H1 (cell line): ENCODE measurements around the gene EPHB1. TPM values are rescaled to one million over a fixed set of nuclear protein-coding genes. Genes with fewer than 3 reads are reported as not detected.

Source experiments
- CTCF ChIA-PET: fragments of 300-600 bp; sonication (Branson Sonifier 250); formaldehyde crosslinking; loops from one replicate; lab custom pipeline; 2021; ENCODE audit not compliant: partially characterized antibody; lab: Charles Lee
- POLR2A ChIA-PET: fragments of 300-600 bp; sonication (Branson Sonifier 250); formaldehyde crosslinking; loops from one replicate; lab custom pipeline; 2021; ENCODE audit warnings: inconsistent platforms; ENCODE audit not compliant: partially characterized antibody; lab: Charles Lee
- DNase-seq, 2 experiments: peaks; one replicate each; pipeline versions ENCODE4 v3.0.0 to v3.0.0-alpha.2; 2010 to 2022; ENCODE audit warnings: low spot score in 2 of 2, low read depth in 1 of 2, mixed read lengths in 1 of 2
- FAIRE-seq: peaks from 2 replicates; lab custom pipeline; 2011; peaks lifted over from hg19 to GRCh38; lab: Jason Lieb, UNC
- H2AFZ ChIP-seq: 2 replicates; pipeline ENCODE4 v1.8.1; 2012; ENCODE audit warnings: low read length, inconsistent platforms
- H2AK5ac ChIP-seq: 2 replicates; pipeline ENCODE4 v1.6.1; 2013; ENCODE audit warnings: low read depth, low read length
- H2BK120ac ChIP-seq: replicated peaks from 2 replicates; pipeline ENCODE3; 2013; ENCODE audit warnings: low read depth, low read length, inconsistent platforms
- H2BK12ac ChIP-seq: 2 replicates; pipeline ENCODE4 v1.6.1; 2013; ENCODE audit warnings: low read depth, low read length
- H2BK15ac ChIP-seq: 2 replicates; pipeline ENCODE4 v1.6.1; 2013; ENCODE audit warnings: low read length
- H2BK20ac ChIP-seq: 2 replicates; pipeline ENCODE4 v1.6.1; 2013; ENCODE audit warnings: low read length
- H2BK5ac ChIP-seq: 2 replicates; pipeline ENCODE4 v1.6.1; 2013; ENCODE audit warnings: low read depth, low read length
- H3K14ac ChIP-seq: 2 replicates; pipeline ENCODE4 v1.6.1; 2013; ENCODE audit warnings: inconsistent platforms; ENCODE audit not compliant: insufficient read length
- H3K18ac ChIP-seq: 2 replicates; pipeline ENCODE4 v1.6.1; 2013; ENCODE audit warnings: low read length; ENCODE audit errors: extremely low read depth
- H3K23ac ChIP-seq: 2 replicates; pipeline ENCODE4 v1.6.1; 2013; ENCODE audit warnings: inconsistent platforms; ENCODE audit not compliant: insufficient read length
- H3K23me2 ChIP-seq: 2 replicates; pipeline ENCODE4 v1.6.1; 2013; ENCODE audit warnings: low read depth, low read length
- H3K27ac ChIP-seq: 2 replicates; pipeline ENCODE4 v1.6.1; 2011; ENCODE audit warnings: low read depth, low read length, inconsistent platforms
- H3K27me3 ChIP-seq, 4 experiments: replicated peaks in 1 of 4; 1 replicate in 1 of 4; 2 replicates in 3 of 4; pipeline versions ENCODE4 v1.6.1 to v1.8.1; 2011 to 2013; ENCODE audit warnings: low read length in 3 of 4, mild to moderate bottlenecking in 3 of 4, inconsistent platforms in 2 of 4, mixed read lengths in 2 of 4, moderate library complexity in 1 of 4; ENCODE audit not compliant: control insufficient read depth in 3 of 4, insufficient read depth in 3 of 4; ENCODE audit errors: extremely low read depth in 1 of 4
- H3K36me3 ChIP-seq, 4 experiments: 2 replicates each; pipeline versions ENCODE4 v1.6.1 to v1.8.1; 2011 to 2013; ENCODE audit warnings: mild to moderate bottlenecking in 4 of 4, low read length in 3 of 4, moderate library complexity in 2 of 4, control low read depth in 1 of 4, inconsistent platforms in 1 of 4; ENCODE audit not compliant: insufficient read depth in 4 of 4, control insufficient read depth in 2 of 4
- H3K4ac ChIP-seq: replicated peaks from 2 replicates; pipeline ENCODE3; 2013; ENCODE audit warnings: low read length, low read depth, mixed read lengths, inconsistent platforms; ENCODE audit not compliant: insufficient read length
- H3K4me1 ChIP-seq, 4 experiments: replicated peaks in 1 of 4; 1 replicate in 1 of 4; 2 replicates in 3 of 4; pipeline versions ENCODE4 v1.6.1 to v1.8.1; 2011 to 2013; ENCODE audit warnings: low read length in 3 of 4, inconsistent platforms in 2 of 4, mixed read lengths in 1 of 4; ENCODE audit not compliant: insufficient read depth in 4 of 4, control insufficient read depth in 3 of 4
- H3K4me2 ChIP-seq, 2 experiments: 2 replicates each; pipeline versions ENCODE4 v1.6.1 to v1.8.1; 2011 to 2013; ENCODE audit warnings: low read depth in 2 of 2, low read length in 2 of 2, control low read depth in 1 of 2, inconsistent platforms in 1 of 2, mild to moderate bottlenecking in 1 of 2; ENCODE audit not compliant: insufficient read depth in 1 of 2
- H3K4me3 ChIP-seq, 4 experiments: fragments of 200-600, 300-600 bp in 1 of 4; sonication (generic), shearing (Covaris generic), sonication (Bioruptor Twin) in 1 of 4; 2 replicates each; pipeline versions ENCODE4 v1.5.1 to v1.8.1; 2011 to 2016; ENCODE audit warnings: low read length in 4 of 4, low read depth in 3 of 4, control low read depth in 2 of 4, inconsistent platforms in 2 of 4, mild to moderate bottlenecking in 2 of 4, mixed read lengths in 1 of 4, moderate library complexity in 1 of 4; ENCODE audit not compliant: insufficient read depth in 2 of 4; ENCODE audit errors: extremely low read depth in 1 of 4
- H3K56ac ChIP-seq: replicated peaks from 2 replicates; pipeline ENCODE3; 2013; ENCODE audit warnings: low read depth, mild to moderate bottlenecking, mixed read lengths, low read length, inconsistent platforms; ENCODE audit not compliant: insufficient read length
- H3K79me1 ChIP-seq: 2 replicates; pipeline ENCODE4 v1.6.1; 2013; ENCODE audit warnings: low read depth, low read length, control low read depth
- H3K79me2 ChIP-seq, 2 experiments: 2 replicates each; pipeline versions ENCODE4 v1.6.1 to v1.8.1; 2012 to 2013; ENCODE audit warnings: low read length in 2 of 2, mild to moderate bottlenecking in 2 of 2, inconsistent platforms in 1 of 2; ENCODE audit not compliant: insufficient read depth in 2 of 2, control insufficient read depth in 1 of 2
- H3K9ac ChIP-seq, 4 experiments: replicated peaks in 1 of 4; 1 replicate in 1 of 4; 2 replicates in 3 of 4; pipeline versions ENCODE4 v1.6.1 to v1.8.1; 2011 to 2013; ENCODE audit warnings: low read depth in 3 of 4, low read length in 3 of 4, control low read depth in 2 of 4, mild to moderate bottlenecking in 2 of 4, moderate library complexity in 2 of 4, inconsistent platforms in 1 of 4; ENCODE audit errors: extremely low read depth in 1 of 4
- H3K9me3 ChIP-seq, 2 experiments: 2 replicates each; pipeline versions ENCODE4 v1.6.1 to v1.8.1; 2012 to 2013; ENCODE audit warnings: mild to moderate bottlenecking in 2 of 2, moderate library complexity in 2 of 2, control low read depth in 1 of 2, inconsistent platforms in 1 of 2, low read depth in 1 of 2, low read length in 1 of 2, mixed read lengths in 1 of 2; ENCODE audit not compliant: insufficient read depth in 2 of 2
- H4K20me1 ChIP-seq, 2 experiments: replicated peaks in 1 of 2; 2 replicates each; pipeline versions ENCODE3 to v1.8.1; 2011 to 2013; ENCODE audit warnings: inconsistent platforms in 2 of 2, low read length in 2 of 2, mild to moderate bottlenecking in 1 of 2; ENCODE audit not compliant: insufficient read depth in 2 of 2, control insufficient read depth in 1 of 2
- H4K5ac ChIP-seq: 2 replicates; pipeline ENCODE4 v1.6.1; 2013; ENCODE audit warnings: low read length, low read depth, mixed read lengths, inconsistent platforms; ENCODE audit not compliant: insufficient read length
- H4K8ac ChIP-seq: 2 replicates; pipeline ENCODE4 v1.8.0; 2013; ENCODE audit warnings: mild to moderate bottlenecking, moderate library complexity, low read length, inconsistent platforms; ENCODE audit not compliant: insufficient read depth; ENCODE audit errors: extremely low read depth
- H4K91ac ChIP-seq: replicated peaks from 2 replicates; pipeline ENCODE3; 2013; ENCODE audit warnings: low read length, mixed read lengths, inconsistent platforms; ENCODE audit not compliant: insufficient read length
- CBX8 ChIP-seq: fragments of 300-800, 300-1000 bp; sonication (generic); IDR thresholded peaks from 2 replicates; pipeline ENCODE4 v1.7.1; 2016; ENCODE audit warnings: low read depth, low read length, borderline replicate concordance
- CTBP2 ChIP-seq: IDR thresholded peaks from 2 replicates; pipeline ENCODE4 v1.7.0; 2011; ENCODE audit warnings: borderline replicate concordance, mild to moderate bottlenecking, moderate library complexity, mixed read lengths, low read length; ENCODE audit not compliant: insufficient read depth, insufficient read length
- HDAC2 ChIP-seq, 2 experiments: fragments of 300-600 bp in 1 of 2; sonication (generic) in 1 of 2; IDR thresholded peaks; 2 replicates each; pipeline ENCODE4 v1.6.1; 2011 to 2012; ENCODE audit warnings: low read depth in 2 of 2, low read length in 2 of 2, mild to moderate bottlenecking in 2 of 2, moderate library complexity in 2 of 2, borderline replicate concordance in 1 of 2, inconsistent platforms in 1 of 2
- JUND ChIP-seq: IDR thresholded peaks from 2 replicates; pipeline ENCODE4 v1.6.1; 2011; ENCODE audit warnings: mild to moderate bottlenecking, improper control_type of control experiment, low read length
- POLR2A ChIP-seq, 2 experiments: IDR thresholded peaks; 1 replicate in 1 of 2; 2 replicates in 1 of 2; pipeline ENCODE4 v1.6.1; 2011; ENCODE audit warnings: low read depth in 2 of 2, low read length in 2 of 2, mild to moderate bottlenecking in 2 of 2; ENCODE audit errors: control extremely low read depth in 1 of 2
- RAD21 ChIP-seq, 2 experiments: IDR thresholded peaks in 1 of 2; conservative IDR thresholded peaks in 1 of 2; 2 replicates each; pipeline ENCODE4 v1.6.1; 2011; ENCODE audit warnings: low read depth in 2 of 2, low read length in 2 of 2, improper control_type of control experiment in 1 of 2, inconsistent platforms in 1 of 2, mild to moderate bottlenecking in 1 of 2, moderate library complexity in 1 of 2
- RBBP5 ChIP-seq: IDR thresholded peaks from 2 replicates; pipeline ENCODE4 v1.7.1; 2012; ENCODE audit warnings: low read depth, mild to moderate bottlenecking, inconsistent platforms, low read length, moderate library complexity, borderline replicate concordance
- RNF2 ChIP-seq: fragments of 200-900, 300-1000 bp; sonication (generic); IDR thresholded peaks from 2 replicates; pipeline ENCODE4 v1.7.1; 2016; ENCODE audit warnings: borderline replicate concordance, low read depth, mild to moderate bottlenecking, antibody characterized with exemption, low read length; ENCODE audit not compliant: poor library complexity, severe bottlenecking; ENCODE audit errors: missing control alignments
- WGBS, 2 experiments: shearing (Covaris generic) in 1 of 2; methylation state at CpG; one replicate each; pipeline versions ENCODE4 v1.1.6 to v1.1.7; 2013 to 2015; ENCODE audit warnings: low lambda C conversion rate in 2 of 2, mixed read lengths in 2 of 2, inconsistent platforms in 1 of 2, low coverage in 1 of 2, missing lambda C conversion rate in 1 of 2; ENCODE audit not compliant: insufficient replicate concordance in 2 of 2, insufficient coverage in 1 of 2, insufficient read length in 1 of 2; ENCODE audit errors: extremely low coverage in 1 of 2, missing lambda C conversion rate in 1 of 2; 5-methylcytosine and 5-hydroxymethylcytosine counted together
- polyA plus RNA-seq, 7 experiments: library from polyadenylated mRNA; depleted of rRNA in 3 of 7; stranded (reverse) in 5 of 7; unstranded in 2 of 7; fragments of >200 nt in 5 of 7; fragments of 200-250 nt in 2 of 7; gene quantifications; 1 replicate in 5 of 7; 2 replicates in 1 of 7; 4 replicates in 1 of 7; pipeline versions ENCODE4 v1.2.1 to v1.2.3, GENCODE V29; 2011 to 2013; ENCODE audit warnings: missing spikeins in 2 of 7, mixed read lengths in 2 of 7
- total RNA-seq: library from RNA; stranded (reverse); fragmentation: NEBNext Ultra II Directional; extraction: Animal tissue kit (Norgen Biotek cat#: 25700); gene quantifications from 2 replicates; pipeline ENCODE4 v1.2.1, GENCODE V29; 2021

The EPHB1 gene
- total and polyA plus RNA-seq, 2 of the 8 experiments (the other 6 are each of a cell fraction or from before 2014, with no cell fraction given) = 3.5 to 5.9 TPM

DNA sequence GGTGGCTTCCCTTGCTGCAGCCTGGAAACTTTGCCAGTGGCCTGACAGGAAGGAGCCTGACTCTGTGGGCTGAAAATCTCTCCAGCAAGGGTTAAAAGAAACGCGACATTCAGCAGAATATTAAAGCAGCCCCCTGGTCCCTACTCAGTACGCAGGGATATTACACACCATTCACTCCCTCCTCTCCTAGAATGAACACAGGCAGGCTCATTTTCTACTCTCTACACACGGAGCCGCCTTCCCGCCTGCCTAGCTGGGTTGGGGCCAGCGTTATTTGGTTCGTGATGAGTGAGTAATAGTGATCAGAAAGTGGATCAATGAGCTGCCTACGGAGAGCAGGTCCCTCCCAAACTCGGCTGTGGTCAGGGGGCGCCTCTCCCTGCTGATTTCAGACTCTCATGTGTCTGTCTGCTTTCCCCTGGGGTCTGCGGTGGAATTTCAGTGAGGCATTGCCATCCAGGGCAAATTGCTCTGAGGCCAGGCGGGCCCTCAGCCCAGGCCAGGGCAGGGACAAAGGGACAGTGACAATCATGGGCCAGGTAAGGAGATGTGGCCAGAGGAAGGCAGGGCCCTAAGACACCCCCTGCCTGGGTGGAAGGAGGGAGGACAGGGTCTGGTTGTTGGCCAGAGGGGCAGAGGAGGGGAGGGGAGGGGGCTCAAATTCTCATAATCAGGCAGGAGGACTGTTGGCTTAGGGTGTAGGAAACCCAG, 2.8 kb downstream of the EPHB1 start:
- POLR2A ChIA-PET = no interaction called here
- H2BK15ac ChIP-seq = 0 out of 2 replicates have a peak overlapping the region, but pooled peaks have one; percentile 72
- peak overlapping the region; percentile 17 for H4K91ac ChIP-seq
- peaks cover 1 to 2% of the 10 kb centered on the region in 2 experiments for H4K20me1 ChIP-seq
- no peak overlapping the region for H3K23ac ChIP-seq
- H3K18ac ChIP-seq = peak overlapping the region; percentile 32; the same call in 1 of the 2 replicates
- no peaks in the 10 kb centered on the region; a peak in 1 of 8 replicates for H3K36me3 ChIP-seq
- no peak overlapping the region for H4K5ac ChIP-seq
- H2BK5ac ChIP-seq = no peak overlapping the region
- no peak overlapping the region for H2BK20ac ChIP-seq
- peak in 1 of 2 experiments; percentile 45 for DNase-seq
- H2AK5ac ChIP-seq = no peak overlapping the region
- no peak overlapping the region for H3K56ac ChIP-seq
- peaks cover 14 to 42% (median 33%) of the 10 kb centered on the region in 4 experiments for H3K27me3 ChIP-seq
- no peaks in the 10 kb centered on the region; the same call in 1 of the 2 replicates for H3K79me1 ChIP-seq
- peak overlapping the region in 2 of 4 experiments; percentile 46 to 73; a peak in 5 of 8 replicates for H3K4me3 ChIP-seq
- peak overlapping the region; percentile 74; the same call in 1 of the 2 replicates for H2AFZ ChIP-seq
- H3K4me2 ChIP-seq = peak overlapping the region; percentile 85 to 99
- H3K9me3 ChIP-seq = no peaks in the 10 kb centered on the region
- peaks cover 3 to 17% (median 12%) of the 10 kb centered on the region in 4 experiments; a peak in 6 of 7 replicates for H3K4me1 ChIP-seq
- peaks cover 19% of the 10 kb centered on the region; the same call in 1 of the 2 replicates for H3K23me2 ChIP-seq
- CTCF ChIA-PET = interaction anchor here (0.6 to 9.0 kb wide), 6 partner anchors 9 to 706 kb away, joined by 3 to 84 read pairs (median 24); no protein-coding TSS in a partner anchor
- no peak overlapping the region for H3K4ac ChIP-seq
- H2BK12ac ChIP-seq = peak overlapping the region; percentile 2; the same call in 1 of the 2 replicates
- no peak overlapping the region for H3K27ac ChIP-seq
- FAIRE-seq = no peak
- no peak overlapping the region for H2BK120ac ChIP-seq
- H3K79me2 ChIP-seq = no peaks in the 10 kb centered on the region
- H4K8ac ChIP-seq = no peak overlapping the region
- H3K14ac ChIP-seq = no peak overlapping the region
- no peak overlapping the region for H3K9ac ChIP-seq
- 49% methylated on average over 12 of the region's 13 CpGs; no CpG with 5 or more reads in 1 of the 2 experiments for WGBS, 2 experiments
- TF ChIP-seq HDAC2 (IDR thresholded peaks at IDR 0.05; ENCODE audit: borderline replicate concordance in 1 of 2, low read depth in 2 of 2, low read length in 2 of 2) = no peak
- no peak for TF ChIP-seq CTBP2
- no peak for TF ChIP-seq CBX8
- TF ChIP-seq RBBP5 = no peak
- no peak for TF ChIP-seq JUND
- TF ChIP-seq POLR2A (IDR thresholded peaks at IDR 0.05; ENCODE audit: control extremely low read depth in 1 of 2, low read depth in 2 of 2, low read length in 2 of 2) = no peak
- TF ChIP-seq RNF2 = no peak
- TF ChIP-seq RAD21 (IDR thresholded peaks at IDR 0.05 in 1 of 2, conservative IDR thresholded peaks at IDR 0.05 in 1 of 2; ENCODE audit: low read depth in 2 of 2, low read length in 2 of 2) = no peak
